Measurements from ENCODE around the gene RFPL2.

The RFPL2 gene

GRCh38 chr22:32204856-32205722 lies at the start of gene RFPL2:
Gene RFPL2 (minus strand): TSS chr22:32205073. CDS start chr22:32202451, 2,622 bp downstream.
- Histone ChIP-seq H3K27ac (no peak within 1 kb of the TSS), H3K36me3 (replicated peaks) (no peaks in the 10 kb centered on the region), H3K4me3 (ENCODE audit: low read depth, low read length) (no peak within 1 kb of the TSS), H3K27me3 (replicated peaks) (peaks cover 15% of the 10 kb centered on the region)
- peak; percentile 15 for DNase-seq
- no peak for TF ChIP-seq CTCF (IDR thresholded peaks at IDR 0.05; ENCODE audit: low read depth, low read length, missing control alignments)
- in situ Hi-C loops (cut with HindIII; ENCODE audit: low pct_ligation_motif_present, low sequenced_read_pairs), result no loop called here

- in situ Hi-C loops (cut with HindIII; ENCODE audit: low pct_ligation_motif_present, low sequenced_read_pairs), result no loop called here
- DNase-seq, result no peak
- no peak overlapping the region for H3K4me3 ChIP-seq (ENCODE audit: low read depth, low read length)
- TF ChIP-seq CTCF (IDR thresholded peaks at IDR 0.05; ENCODE audit: low read depth, low read length, missing control alignments), result no peak
- H3K27ac ChIP-seq, result no peak overlapping the region
- no peaks in the 10 kb centered on the region for H3K36me3 ChIP-seq (replicated peaks)
- no peaks in the 10 kb centered on the region for H3K27me3 ChIP-seq (replicated peaks)
These were observed 44.4 kb upstream of the RFPL2 start for GRCh38 chr22:32249231-32249630.

GRCh38 chr22:32248276-32248675 lies 43.4 kb upstream of the RFPL2 start:
- no peak for DNase-seq
- in situ Hi-C loops (cut with HindIII; ENCODE audit: low pct_ligation_motif_present, low sequenced_read_pairs), result no loop called here
- H3K27me3 ChIP-seq (replicated peaks), result no peaks in the 10 kb centered on the region
- H3K27ac ChIP-seq, result no peak overlapping the region
- no peak overlapping the region for H3K4me3 ChIP-seq (ENCODE audit: low read depth, low read length)
- no peak for TF ChIP-seq CTCF (IDR thresholded peaks at IDR 0.05; ENCODE audit: low read depth, low read length, missing control alignments)
- no peaks in the 10 kb centered on the region for H3K36me3 ChIP-seq (replicated peaks)

GRCh38 chr22:32246166-32246565 lies 41.3 kb upstream of the RFPL2 start:
- H3K27ac ChIP-seq, result no peak overlapping the region
- TF ChIP-seq CTCF (IDR thresholded peaks at IDR 0.05; ENCODE audit: low read depth, low read length, missing control alignments), result no peak
- no peak overlapping the region for H3K4me3 ChIP-seq (ENCODE audit: low read depth, low read length)
- H3K36me3 ChIP-seq (replicated peaks), result no peaks in the 10 kb centered on the region
- DNase-seq, result no peak
- no peaks in the 10 kb centered on the region for H3K27me3 ChIP-seq (replicated peaks)
- in situ Hi-C loops (cut with HindIII; ENCODE audit: low pct_ligation_motif_present, low sequenced_read_pairs), result no loop called here

- no peak overlapping the region for H3K4me3 ChIP-seq (ENCODE audit: low read depth, low read length)
- no peaks in the 10 kb centered on the region for H3K36me3 ChIP-seq (replicated peaks)
- no peak overlapping the region for H3K27ac ChIP-seq
- no peaks in the 10 kb centered on the region for H3K27me3 ChIP-seq (replicated peaks)
- DNase-seq, result no peak
- in situ Hi-C loops (cut with HindIII; ENCODE audit: low pct_ligation_motif_present, low sequenced_read_pairs), result no loop called here
- TF ChIP-seq CTCF (IDR thresholded peaks at IDR 0.05; ENCODE audit: low read depth, low read length, missing control alignments), result no peak
These were observed 40.2 kb upstream of the RFPL2 start for GRCh38 chr22:32245042-32245441.
